Measurements from ENCODE around the gene CAND2. TPM values are rescaled to one million over a fixed set of nuclear protein-coding genes. Genes with fewer than 3 reads are reported as not detected.

Gene CAND2
- total RNA-seq, 2 experiments from 2014 or later, result 2.5 to 2.7 TPM

GRCh38 chr3:12829886-12830784 is 33.7 kb downstream of the CAND2 start:
- Mint-ChIP-seq H3K4me1 (ENCODE audit: low read depth) (no peaks in the 10 kb centered on the region), H3K4me3 (no peak overlapping the region), H3K27me3 (ENCODE audit: low read depth) (no peaks in the 10 kb centered on the region), H3K9me3 (no peaks in the 10 kb centered on the region), H3K27ac (no peak overlapping the region), H3K36me3 (ENCODE audit: low read depth) (peaks cover 17% of the 10 kb centered on the region)
- no peak for DNase-seq
- CTCF ChIA-PET, result interaction anchor here (1.1 to 3.4 kb wide), 3 partner anchors 12 to 43 kb away, joined by 4 to 14 read pairs (median 4); partner anchors contain the start of gene RPL32
- intact Hi-C loops (cut with micrococcal nuclease), result no loop called here

DNA sequence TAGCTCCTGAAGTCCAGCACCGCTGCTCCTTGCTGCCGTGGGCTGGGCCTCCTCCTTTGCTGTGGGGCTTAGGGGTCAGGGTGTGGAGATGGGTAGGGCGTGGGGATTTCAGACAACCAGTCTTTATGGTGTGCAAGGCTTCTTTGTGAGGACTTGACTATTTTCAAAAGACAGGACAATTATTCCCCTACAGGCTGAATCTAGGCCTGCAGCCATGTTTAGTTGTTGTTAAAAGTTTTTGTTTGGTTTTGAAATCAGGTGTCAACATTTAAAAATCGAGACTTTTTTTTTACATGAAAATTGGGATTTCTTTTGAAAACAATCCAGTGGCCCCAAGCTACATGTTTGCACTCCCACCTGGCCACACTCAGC is 34.3 kb downstream of the CAND2 start:
- CTCF ChIA-PET, result interaction anchor here (1.1 to 3.4 kb wide), 3 partner anchors 11 to 44 kb away, joined by 4 to 14 read pairs (median 4); partner anchors contain the start of gene RPL32
- Mint-ChIP-seq H3K27me3 (ENCODE audit: low read depth) (no peaks in the 10 kb centered on the region), H3K9me3 (no peaks in the 10 kb centered on the region), H3K4me1 (ENCODE audit: low read depth) (peaks cover 2% of the 10 kb centered on the region), H3K4me3 (no peak overlapping the region), H3K27ac (no peak overlapping the region), H3K36me3 (ENCODE audit: low read depth) (peaks cover 22% of the 10 kb centered on the region)
- DNase-seq, result no peak
- intact Hi-C loops (cut with micrococcal nuclease), result no loop called here

DNA sequence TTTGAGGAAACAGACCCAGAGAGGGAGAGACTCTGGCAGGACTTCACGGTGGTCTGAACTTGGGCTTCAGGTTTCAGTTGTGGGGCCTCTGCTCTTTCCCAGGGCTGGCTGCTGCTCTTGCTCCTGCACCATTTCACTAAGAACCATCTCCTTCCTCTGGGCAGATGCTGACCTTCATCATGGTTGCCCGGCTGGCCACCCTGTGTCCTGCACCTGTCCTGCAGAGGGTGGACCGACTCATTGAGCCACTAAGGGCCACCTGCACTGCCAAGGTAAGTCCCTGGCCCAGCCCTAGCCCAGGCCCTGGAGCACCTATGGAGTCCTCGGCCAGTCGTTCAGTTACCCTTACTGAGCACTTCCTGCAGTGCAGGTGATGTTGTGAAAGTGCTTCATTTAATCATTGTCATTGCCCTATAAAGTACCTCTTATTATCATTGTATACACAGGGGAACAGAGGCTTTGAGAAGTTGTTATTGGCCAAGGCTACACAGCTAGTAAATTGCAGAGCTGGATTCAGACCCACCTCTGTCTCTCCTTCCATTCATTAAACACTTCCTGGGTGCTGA is 34.9 kb downstream of the CAND2 start:
- no peak overlapping the region for H3K4me3 Mint-ChIP-seq
- H3K27ac Mint-ChIP-seq, result no peak overlapping the region
- intact Hi-C loops (cut with micrococcal nuclease), result no loop called here
- H3K27me3 Mint-ChIP-seq (ENCODE audit: low read depth), result no peaks in the 10 kb centered on the region
- CTCF ChIA-PET, result interaction anchor here (0.5 to 3.4 kb wide), 4 partner anchors 11 to 60 kb away, joined by 3 to 14 read pairs (median 4); partner anchors contain the start of gene RPL32
- no peaks in the 10 kb centered on the region for H3K9me3 Mint-ChIP-seq
- no peak for DNase-seq
- peaks cover 7% of the 10 kb centered on the region for H3K4me1 Mint-ChIP-seq (ENCODE audit: low read depth)
- peaks cover 28% of the 10 kb centered on the region for H3K36me3 Mint-ChIP-seq (ENCODE audit: low read depth)

DNA sequence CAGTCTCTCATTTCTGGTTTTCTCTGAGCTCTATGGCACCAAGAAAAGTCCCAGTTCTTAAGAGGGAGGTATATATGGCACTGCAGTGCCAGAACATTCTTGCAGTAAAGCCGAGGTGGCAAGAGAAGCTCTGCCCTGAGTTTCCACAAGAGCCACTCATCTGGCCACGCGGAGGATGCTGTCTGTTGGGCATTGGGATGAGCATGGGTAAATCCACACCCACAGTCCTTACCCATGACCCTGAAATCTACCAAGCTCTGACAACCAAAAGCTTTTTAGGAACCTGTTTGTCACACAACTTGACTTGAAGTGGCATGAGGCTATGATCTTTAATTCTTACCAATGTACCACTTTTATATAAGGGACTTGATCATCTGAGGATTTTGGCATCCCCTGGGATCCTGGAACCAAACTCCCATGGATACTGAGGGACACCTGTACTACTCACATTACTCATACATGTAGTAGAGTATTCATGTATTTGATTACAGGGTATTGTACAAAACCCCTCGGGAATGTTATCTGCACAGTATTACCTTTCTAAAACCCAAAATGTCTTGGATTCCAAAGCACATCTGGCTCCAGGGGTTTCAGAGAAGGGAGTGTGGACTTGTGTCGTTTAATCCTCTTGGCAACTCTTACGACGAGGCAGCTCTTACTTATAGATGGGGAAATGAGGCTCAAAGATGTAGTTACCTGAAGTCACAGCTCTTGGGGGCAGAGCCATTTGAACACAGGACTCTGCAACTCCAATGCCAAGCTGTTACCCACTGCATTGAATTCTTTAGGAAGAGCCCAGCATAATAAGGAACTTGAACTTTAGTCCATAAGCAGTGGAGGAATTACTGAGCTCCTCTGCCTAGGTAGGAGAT is 36.1 kb downstream of the CAND2 start:
- H3K27ac Mint-ChIP-seq, result peak overlapping the region; percentile 10
- H3K4me3 Mint-ChIP-seq, result no peak overlapping the region
- H3K4me1 Mint-ChIP-seq (ENCODE audit: low read depth), result peaks cover 16% of the 10 kb centered on the region
- intact Hi-C loops (cut with micrococcal nuclease), result no loop called here
- H3K27me3 Mint-ChIP-seq (ENCODE audit: low read depth), result no peaks in the 10 kb centered on the region
- H3K9me3 Mint-ChIP-seq, result no peaks in the 10 kb centered on the region
- CTCF ChIA-PET, result interaction anchor here (0.6 to 3.4 kb wide), 4 partner anchors 9 to 46 kb away, joined by 4 to 14 read pairs (median 8); partner anchors contain the start of gene RPL32
- H3K36me3 Mint-ChIP-seq (ENCODE audit: low read depth), result peaks cover 40% of the 10 kb centered on the region
- no peak for DNase-seq

GRCh38 chr3:12833222-12834161 is 37.0 kb downstream of the CAND2 start:
- CTCF ChIA-PET, result interaction anchor here (2.2 to 3.4 kb wide), 2 partner anchors 8 to 24 kb away, joined by 10 to 14 read pairs; partner anchors contain the start of gene RPL32
- Mint-ChIP-seq H3K4me1 (ENCODE audit: low read depth) (peaks cover 25% of the 10 kb centered on the region), H3K36me3 (ENCODE audit: low read depth) (peaks cover 49% of the 10 kb centered on the region), H3K27me3 (ENCODE audit: low read depth) (no peaks in the 10 kb centered on the region), H3K9me3 (no peaks in the 10 kb centered on the region), H3K4me3 (no peak overlapping the region), H3K27ac (peak overlapping the region; percentile 10)
- no peak for DNase-seq
- intact Hi-C loops (cut with micrococcal nuclease), result no loop called here

DNA sequence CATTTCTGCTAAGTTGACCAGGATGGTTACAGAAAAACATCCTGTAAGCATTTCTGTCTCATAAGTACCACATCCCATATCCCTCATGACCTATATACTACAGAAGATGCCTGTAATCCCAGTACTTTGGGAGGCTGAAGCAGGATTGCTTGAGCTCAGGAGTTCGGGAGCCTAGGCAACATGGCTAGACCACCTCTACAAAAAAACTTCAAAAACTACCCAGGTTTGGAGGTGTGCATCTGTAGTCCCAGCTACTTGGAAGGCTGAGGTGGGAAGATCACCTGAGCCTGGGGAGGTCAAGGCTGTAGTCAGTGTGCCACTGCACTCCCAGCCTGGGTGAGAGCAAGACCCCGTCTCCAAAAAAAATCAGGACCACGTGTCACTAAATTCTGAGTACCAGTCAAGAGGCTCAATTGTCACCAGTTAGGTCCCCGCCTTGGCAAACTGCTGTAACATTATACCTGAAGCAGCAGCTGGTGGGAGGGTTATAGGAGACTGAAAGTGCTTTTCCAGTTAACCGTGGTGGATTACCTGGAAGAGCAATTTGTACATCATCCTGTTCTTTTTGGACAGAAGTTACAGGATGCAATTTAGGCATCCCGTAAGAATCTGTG is 38.7 kb downstream of the CAND2 start:
- peaks cover 65% of the 10 kb centered on the region for H3K36me3 Mint-ChIP-seq (ENCODE audit: low read depth)
- no peak for DNase-seq
- intact Hi-C loops (cut with micrococcal nuclease), result no loop called here
- H3K27me3 Mint-ChIP-seq (ENCODE audit: low read depth), result no peaks in the 10 kb centered on the region
- H3K4me3 Mint-ChIP-seq, result no peak overlapping the region
- peaks cover 42% of the 10 kb centered on the region for H3K4me1 Mint-ChIP-seq (ENCODE audit: low read depth)
- H3K27ac Mint-ChIP-seq, result no peak overlapping the region
- no peaks in the 10 kb centered on the region for H3K9me3 Mint-ChIP-seq
- CTCF ChIA-PET, result interaction anchor here (0.8 kb wide), 1 partner anchor 26 kb away, joined by 3 read pairs; no protein-coding TSS in a partner anchor

- CTCF ChIA-PET, result interaction anchor here (0.8 kb wide), 1 partner anchor 158 kb away, joined by 4 read pairs; no protein-coding TSS in a partner anchor
Measured at GRCh38 chr3:12837295-12837986, 41.0 kb downstream of the CAND2 start.

GRCh38 chr3:12838179-12838965 is 41.9 kb downstream of the CAND2 start:
- H3K27me3 Mint-ChIP-seq (ENCODE audit: low read depth), result no peaks in the 10 kb centered on the region
- H3K27ac Mint-ChIP-seq, result peak overlapping the region; percentile 54
- H3K36me3 Mint-ChIP-seq (ENCODE audit: low read depth), result peaks cover 72% of the 10 kb centered on the region
- intact Hi-C loops (cut with micrococcal nuclease), result no loop called here
- H3K9me3 Mint-ChIP-seq, result no peaks in the 10 kb centered on the region
- DNase-seq, result no peak
- peak overlapping the region; percentile 96 for H3K4me3 Mint-ChIP-seq
- CTCF ChIA-PET, result interaction anchor here (0.8 kb wide), 1 partner anchor 157 kb away, joined by 4 read pairs; no protein-coding TSS in a partner anchor
- H3K4me1 Mint-ChIP-seq (ENCODE audit: low read depth), result peaks cover 48% of the 10 kb centered on the region

More at GRCh38 chr3:12837295-12837986, 41.0 kb downstream of the CAND2 start:
- Mint-ChIP-seq H3K9me3 (no peaks in the 10 kb centered on the region), H3K27ac (peak overlapping the region; percentile 72), H3K4me3 (peak overlapping the region; percentile 96), H3K4me1 (ENCODE audit: low read depth) (peaks cover 48% of the 10 kb centered on the region), H3K36me3 (ENCODE audit: low read depth) (peaks cover 76% of the 10 kb centered on the region), H3K27me3 (ENCODE audit: low read depth) (no peaks in the 10 kb centered on the region)
- no peak for DNase-seq
- intact Hi-C loops (cut with micrococcal nuclease), result no loop called here

DNA sequence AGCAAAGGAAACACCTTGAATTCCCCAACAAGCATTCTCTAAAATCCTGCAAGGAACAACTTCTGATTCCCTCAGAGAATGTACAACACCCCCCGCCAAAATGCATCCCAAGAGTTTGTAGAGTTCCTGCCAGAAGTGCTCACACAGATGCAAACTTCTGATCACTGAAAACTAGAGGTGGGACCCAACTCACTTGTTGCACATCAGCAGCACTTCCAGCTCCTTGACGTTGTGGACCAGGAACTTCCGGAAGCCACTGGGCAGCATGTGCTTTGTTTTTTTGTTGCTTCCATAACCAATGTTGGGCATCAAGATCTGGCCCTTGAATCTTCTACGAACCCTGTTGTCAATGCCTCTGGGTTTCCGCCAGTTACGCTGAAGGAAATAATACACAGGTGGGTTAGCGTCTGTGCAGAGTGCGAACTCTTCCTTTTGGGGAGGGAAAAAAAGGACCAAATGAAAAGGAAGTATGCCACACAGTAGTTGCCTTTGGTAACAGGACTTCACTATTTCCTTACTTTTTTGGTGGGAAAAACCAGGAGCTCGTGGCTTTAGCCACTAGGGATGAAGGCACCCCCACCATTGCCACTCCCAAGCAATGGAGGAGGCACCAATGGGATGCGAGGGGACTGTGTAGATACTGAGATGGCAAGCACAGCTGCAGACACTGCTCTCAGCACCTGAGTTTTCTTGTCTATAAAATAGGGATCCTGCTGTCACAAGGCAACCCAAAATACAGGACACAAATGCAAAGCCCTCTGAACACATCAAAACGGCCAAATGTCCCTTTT is 42.9 kb downstream of the CAND2 start:
- H3K27me3 Mint-ChIP-seq (ENCODE audit: low read depth), result no peaks in the 10 kb centered on the region
- intact Hi-C loops (cut with micrococcal nuclease), result no loop called here
- peaks cover 63% of the 10 kb centered on the region for H3K36me3 Mint-ChIP-seq (ENCODE audit: low read depth)
- H3K4me3 Mint-ChIP-seq, result peak overlapping the region; percentile 96
- CTCF ChIA-PET, result no interaction called here
- no peaks in the 10 kb centered on the region for H3K9me3 Mint-ChIP-seq
- H3K4me1 Mint-ChIP-seq (ENCODE audit: low read depth), result peaks cover 48% of the 10 kb centered on the region
- peak overlapping the region; percentile 99 for H3K27ac Mint-ChIP-seq
- DNase-seq, result no peak
